H1 (cell line): ENCODE measurements around the gene TIMP3. TPM values are rescaled to one million over a fixed set of nuclear protein-coding genes. Genes with fewer than 3 reads are reported as not detected.

Source experiments
- CTCF ChIA-PET: fragments of 300-600 bp; sonication (Branson Sonifier 250); formaldehyde crosslinking; loops from one replicate; lab custom pipeline; 2021; ENCODE audit not compliant: partially characterized antibody; lab: Charles Lee
- POLR2A ChIA-PET: fragments of 300-600 bp; sonication (Branson Sonifier 250); formaldehyde crosslinking; loops from one replicate; lab custom pipeline; 2021; ENCODE audit warnings: inconsistent platforms; ENCODE audit not compliant: partially characterized antibody; lab: Charles Lee
- DNase-seq, 2 experiments: peaks; one replicate each; pipeline versions ENCODE4 v3.0.0 to v3.0.0-alpha.2; 2010 to 2022; ENCODE audit warnings: low spot score in 2 of 2, low read depth in 1 of 2, mixed read lengths in 1 of 2
- FAIRE-seq: peaks from 2 replicates; lab custom pipeline; 2011; peaks lifted over from hg19 to GRCh38; lab: Jason Lieb, UNC
- H2AFZ ChIP-seq: 2 replicates; pipeline ENCODE4 v1.8.1; 2012; ENCODE audit warnings: low read length, inconsistent platforms
- H2AK5ac ChIP-seq: 2 replicates; pipeline ENCODE4 v1.6.1; 2013; ENCODE audit warnings: low read depth, low read length
- H2BK120ac ChIP-seq: replicated peaks from 2 replicates; pipeline ENCODE3; 2013; ENCODE audit warnings: low read depth, low read length, inconsistent platforms
- H2BK12ac ChIP-seq: 2 replicates; pipeline ENCODE4 v1.6.1; 2013; ENCODE audit warnings: low read depth, low read length
- H2BK15ac ChIP-seq: 2 replicates; pipeline ENCODE4 v1.6.1; 2013; ENCODE audit warnings: low read length
- H2BK20ac ChIP-seq: 2 replicates; pipeline ENCODE4 v1.6.1; 2013; ENCODE audit warnings: low read length
- H2BK5ac ChIP-seq: 2 replicates; pipeline ENCODE4 v1.6.1; 2013; ENCODE audit warnings: low read depth, low read length
- H3K14ac ChIP-seq: 2 replicates; pipeline ENCODE4 v1.6.1; 2013; ENCODE audit warnings: inconsistent platforms; ENCODE audit not compliant: insufficient read length
- H3K18ac ChIP-seq: 2 replicates; pipeline ENCODE4 v1.6.1; 2013; ENCODE audit warnings: low read length; ENCODE audit errors: extremely low read depth
- H3K23ac ChIP-seq: 2 replicates; pipeline ENCODE4 v1.6.1; 2013; ENCODE audit warnings: inconsistent platforms; ENCODE audit not compliant: insufficient read length
- H3K23me2 ChIP-seq: 2 replicates; pipeline ENCODE4 v1.6.1; 2013; ENCODE audit warnings: low read depth, low read length
- H3K27ac ChIP-seq: 2 replicates; pipeline ENCODE4 v1.6.1; 2011; ENCODE audit warnings: low read depth, low read length, inconsistent platforms
- H3K27me3 ChIP-seq, 4 experiments: replicated peaks in 1 of 4; 1 replicate in 1 of 4; 2 replicates in 3 of 4; pipeline versions ENCODE4 v1.6.1 to v1.8.1; 2011 to 2013; ENCODE audit warnings: low read length in 3 of 4, mild to moderate bottlenecking in 3 of 4, inconsistent platforms in 2 of 4, mixed read lengths in 2 of 4, moderate library complexity in 1 of 4; ENCODE audit not compliant: control insufficient read depth in 3 of 4, insufficient read depth in 3 of 4; ENCODE audit errors: extremely low read depth in 1 of 4
- H3K36me3 ChIP-seq, 4 experiments: 2 replicates each; pipeline versions ENCODE4 v1.6.1 to v1.8.1; 2011 to 2013; ENCODE audit warnings: mild to moderate bottlenecking in 4 of 4, low read length in 3 of 4, moderate library complexity in 2 of 4, control low read depth in 1 of 4, inconsistent platforms in 1 of 4; ENCODE audit not compliant: insufficient read depth in 4 of 4, control insufficient read depth in 2 of 4
- H3K4ac ChIP-seq: replicated peaks from 2 replicates; pipeline ENCODE3; 2013; ENCODE audit warnings: low read length, low read depth, mixed read lengths, inconsistent platforms; ENCODE audit not compliant: insufficient read length
- H3K4me1 ChIP-seq, 4 experiments: replicated peaks in 1 of 4; 1 replicate in 1 of 4; 2 replicates in 3 of 4; pipeline versions ENCODE4 v1.6.1 to v1.8.1; 2011 to 2013; ENCODE audit warnings: low read length in 3 of 4, inconsistent platforms in 2 of 4, mixed read lengths in 1 of 4; ENCODE audit not compliant: insufficient read depth in 4 of 4, control insufficient read depth in 3 of 4
- H3K4me2 ChIP-seq, 2 experiments: 2 replicates each; pipeline versions ENCODE4 v1.6.1 to v1.8.1; 2011 to 2013; ENCODE audit warnings: low read depth in 2 of 2, low read length in 2 of 2, control low read depth in 1 of 2, inconsistent platforms in 1 of 2, mild to moderate bottlenecking in 1 of 2; ENCODE audit not compliant: insufficient read depth in 1 of 2
- H3K4me3 ChIP-seq, 4 experiments: fragments of 200-600, 300-600 bp in 1 of 4; sonication (generic), shearing (Covaris generic), sonication (Bioruptor Twin) in 1 of 4; 2 replicates each; pipeline versions ENCODE4 v1.5.1 to v1.8.1; 2011 to 2016; ENCODE audit warnings: low read length in 4 of 4, low read depth in 3 of 4, control low read depth in 2 of 4, inconsistent platforms in 2 of 4, mild to moderate bottlenecking in 2 of 4, mixed read lengths in 1 of 4, moderate library complexity in 1 of 4; ENCODE audit not compliant: insufficient read depth in 2 of 4; ENCODE audit errors: extremely low read depth in 1 of 4
- H3K56ac ChIP-seq: replicated peaks from 2 replicates; pipeline ENCODE3; 2013; ENCODE audit warnings: low read depth, mild to moderate bottlenecking, mixed read lengths, low read length, inconsistent platforms; ENCODE audit not compliant: insufficient read length
- H3K79me1 ChIP-seq: 2 replicates; pipeline ENCODE4 v1.6.1; 2013; ENCODE audit warnings: low read depth, low read length, control low read depth
- H3K79me2 ChIP-seq, 2 experiments: 2 replicates each; pipeline versions ENCODE4 v1.6.1 to v1.8.1; 2012 to 2013; ENCODE audit warnings: low read length in 2 of 2, mild to moderate bottlenecking in 2 of 2, inconsistent platforms in 1 of 2; ENCODE audit not compliant: insufficient read depth in 2 of 2, control insufficient read depth in 1 of 2
- H3K9ac ChIP-seq, 4 experiments: replicated peaks in 1 of 4; 1 replicate in 1 of 4; 2 replicates in 3 of 4; pipeline versions ENCODE4 v1.6.1 to v1.8.1; 2011 to 2013; ENCODE audit warnings: low read depth in 3 of 4, low read length in 3 of 4, control low read depth in 2 of 4, mild to moderate bottlenecking in 2 of 4, moderate library complexity in 2 of 4, inconsistent platforms in 1 of 4; ENCODE audit errors: extremely low read depth in 1 of 4
- H3K9me3 ChIP-seq, 2 experiments: 2 replicates each; pipeline versions ENCODE4 v1.6.1 to v1.8.1; 2012 to 2013; ENCODE audit warnings: mild to moderate bottlenecking in 2 of 2, moderate library complexity in 2 of 2, control low read depth in 1 of 2, inconsistent platforms in 1 of 2, low read depth in 1 of 2, low read length in 1 of 2, mixed read lengths in 1 of 2; ENCODE audit not compliant: insufficient read depth in 2 of 2
- H4K20me1 ChIP-seq, 2 experiments: replicated peaks in 1 of 2; 2 replicates each; pipeline versions ENCODE3 to v1.8.1; 2011 to 2013; ENCODE audit warnings: inconsistent platforms in 2 of 2, low read length in 2 of 2, mild to moderate bottlenecking in 1 of 2; ENCODE audit not compliant: insufficient read depth in 2 of 2, control insufficient read depth in 1 of 2
- H4K5ac ChIP-seq: 2 replicates; pipeline ENCODE4 v1.6.1; 2013; ENCODE audit warnings: low read length, low read depth, mixed read lengths, inconsistent platforms; ENCODE audit not compliant: insufficient read length
- H4K8ac ChIP-seq: 2 replicates; pipeline ENCODE4 v1.8.0; 2013; ENCODE audit warnings: mild to moderate bottlenecking, moderate library complexity, low read length, inconsistent platforms; ENCODE audit not compliant: insufficient read depth; ENCODE audit errors: extremely low read depth
- H4K91ac ChIP-seq: replicated peaks from 2 replicates; pipeline ENCODE3; 2013; ENCODE audit warnings: low read length, mixed read lengths, inconsistent platforms; ENCODE audit not compliant: insufficient read length
- WGBS, 2 experiments: shearing (Covaris generic) in 1 of 2; methylation state at CpG; one replicate each; pipeline versions ENCODE4 v1.1.6 to v1.1.7; 2013 to 2015; ENCODE audit warnings: low lambda C conversion rate in 2 of 2, mixed read lengths in 2 of 2, inconsistent platforms in 1 of 2, low coverage in 1 of 2, missing lambda C conversion rate in 1 of 2; ENCODE audit not compliant: insufficient replicate concordance in 2 of 2, insufficient coverage in 1 of 2, insufficient read length in 1 of 2; ENCODE audit errors: extremely low coverage in 1 of 2, missing lambda C conversion rate in 1 of 2; 5-methylcytosine and 5-hydroxymethylcytosine counted together
- polyA plus RNA-seq, 7 experiments: library from polyadenylated mRNA; depleted of rRNA in 3 of 7; stranded (reverse) in 5 of 7; unstranded in 2 of 7; fragments of >200 nt in 5 of 7; fragments of 200-250 nt in 2 of 7; gene quantifications; 1 replicate in 5 of 7; 2 replicates in 1 of 7; 4 replicates in 1 of 7; pipeline versions ENCODE4 v1.2.1 to v1.2.3, GENCODE V29; 2011 to 2013; ENCODE audit warnings: missing spikeins in 2 of 7, mixed read lengths in 2 of 7
- total RNA-seq: library from RNA; stranded (reverse); fragmentation: NEBNext Ultra II Directional; extraction: Animal tissue kit (Norgen Biotek cat#: 25700); gene quantifications from 2 replicates; pipeline ENCODE4 v1.2.1, GENCODE V29; 2021
- TF ChIP-seq, protein P1 (sequence below): IDR thresholded peaks from 2 replicates; pipeline ENCODE4 v1.6.1; 2012; ENCODE audit warnings: inconsistent platforms

The TIMP3 gene
- total and polyA plus RNA-seq, 2 of the 8 experiments (the other 6 are each of a cell fraction or from before 2014, with no cell fraction given), result 1.3 to 4.7 TPM

DNA sequence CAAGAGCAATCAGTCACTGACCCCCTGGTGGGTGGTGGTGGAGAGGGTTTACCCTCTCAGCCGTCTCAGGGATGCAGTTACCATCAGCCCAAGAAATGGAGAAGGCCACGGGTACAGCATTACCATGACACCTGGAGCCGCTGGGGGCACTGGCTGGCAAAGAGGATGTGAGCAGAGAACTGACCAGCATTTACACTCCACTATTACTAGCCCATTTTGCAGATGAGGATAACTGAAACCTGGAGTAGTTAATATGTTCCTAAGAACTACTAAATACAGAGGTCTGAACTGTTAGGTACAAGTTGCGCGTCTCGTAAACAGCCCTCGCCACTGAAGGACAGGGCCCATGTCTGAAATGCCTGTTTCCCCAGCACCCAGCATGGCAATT lies 79.0 kb downstream of the TIMP3 start:
- H3K4me2 ChIP-seq, result no peak overlapping the region
- no peak overlapping the region for H3K4ac ChIP-seq
- H3K9ac ChIP-seq, result no peak overlapping the region
- H3K18ac ChIP-seq, result no peak overlapping the region
- no peak overlapping the region; the same call in 1 of the 2 replicates for H4K8ac ChIP-seq
- no peak overlapping the region for H3K4me3 ChIP-seq
- no peak overlapping the region for H4K91ac ChIP-seq
- no peaks in the 10 kb centered on the region for H3K36me3 ChIP-seq
- 93% methylated on average over 7 of the region's 7 CpGs; no CpG with 5 or more reads in 1 of the 2 experiments for WGBS, 2 experiments
- no peak overlapping the region for H4K5ac ChIP-seq
- POLR2A ChIA-PET, result no interaction called here
- no peaks in the 10 kb centered on the region for H3K27me3 ChIP-seq
- FAIRE-seq (no peak), DNase-seq (no peak)
- no peaks in the 10 kb centered on the region for H3K9me3 ChIP-seq
- no peak overlapping the region for H2AFZ ChIP-seq
- H2BK5ac ChIP-seq, result no peak overlapping the region
- H3K27ac ChIP-seq, result no peak overlapping the region
- H3K79me2 ChIP-seq, result no peaks in the 10 kb centered on the region
- H2BK20ac ChIP-seq, result no peak overlapping the region
- H2BK15ac ChIP-seq, result no peak overlapping the region
- H3K4me1 ChIP-seq, result no peaks in the 10 kb centered on the region
- CTCF ChIA-PET, result interaction anchor here (1.7 kb wide), 1 partner anchor 138 kb away, joined by 5 read pairs; no protein-coding TSS in a partner anchor
- H4K20me1 ChIP-seq, result peaks cover 2% of the 10 kb centered on the region in 2 experiments
- no peak overlapping the region for H3K56ac ChIP-seq
- no peak overlapping the region for H3K14ac ChIP-seq
- H2BK12ac ChIP-seq, result no peak overlapping the region
- TF ChIP-seq, protein P1, sequence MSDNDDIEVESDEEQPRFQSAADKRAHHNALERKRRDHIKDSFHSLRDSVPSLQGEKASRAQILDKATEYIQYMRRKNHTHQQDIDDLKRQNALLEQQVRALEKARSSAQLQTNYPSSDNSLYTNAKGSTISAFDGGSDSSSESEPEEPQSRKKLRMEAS, result no peak
- TF ChIP-seq, all 59 proteins: peak for 0
- Histone ChIP-seq H3K79me1 (no peaks in the 10 kb centered on the region), H2AK5ac (no peak overlapping the region), H2BK120ac (no peak overlapping the region), H3K23me2 (no peaks in the 10 kb centered on the region), H3K23ac (no peak overlapping the region)
